Endodermal cell (in vitro differentiated cells): ENCODE data around the gene FGD3. TPM values are rescaled to one million over a fixed set of nuclear protein-coding genes. Genes with fewer than 3 reads are reported as not detected.
"Not testable (repeated sequence)": the region's sequence is repeated elsewhere in the genome, so short reads cannot be mapped to it uniquely, and the experiment has no call there.

ENCODE experiments used
- DNase-seq: peaks from one replicate; pipeline ENCODE4 v3.0.0-alpha.2; 2017
- H3K27ac ChIP-seq: 2 replicates; pipeline ENCODE4 v1.5.1; 2013; ENCODE audit warnings: mild to moderate bottlenecking, low read depth, low read length, moderate library complexity
- H3K27me3 ChIP-seq: 2 replicates; pipeline ENCODE4 v1.6.1; 2013; ENCODE audit warnings: mild to moderate bottlenecking, low read length, moderate library complexity; ENCODE audit not compliant: insufficient read depth, control insufficient read depth, poor library complexity, severe bottlenecking
- H3K36me3 ChIP-seq: 2 replicates; pipeline ENCODE4 v1.7.0; 2013; ENCODE audit warnings: mild to moderate bottlenecking, low read length, moderate library complexity; ENCODE audit not compliant: control insufficient read depth, insufficient read depth
- H3K4me1 ChIP-seq: one replicate; pipeline ENCODE4 v1.7.0; 2013; ENCODE audit warnings: low read length; ENCODE audit not compliant: control insufficient read depth, insufficient read depth
- H3K4me3 ChIP-seq: 2 replicates; pipeline ENCODE4 v1.5.1; 2013; ENCODE audit warnings: mild to moderate bottlenecking, low read length, moderate library complexity
- H3K9ac ChIP-seq: 2 replicates; pipeline ENCODE4 v1.6.1; 2013; ENCODE audit warnings: mild to moderate bottlenecking, low read length, moderate library complexity; ENCODE audit not compliant: poor library complexity, severe bottlenecking; ENCODE audit errors: extremely low read depth
- H3K9me3 ChIP-seq: 2 replicates; pipeline ENCODE4 v1.6.1; 2013; ENCODE audit warnings: mild to moderate bottlenecking, low read length, moderate library complexity; ENCODE audit not compliant: control insufficient read depth
- H3K27ac Mint-ChIP-seq: 2 replicates; pipeline ENCODE4 v1.8.0; 2020; ENCODE audit warnings: mixed read lengths
- H3K27me3 Mint-ChIP-seq: 2 replicates; pipeline ENCODE4 v1.8.0; 2021; ENCODE audit warnings: mild to moderate bottlenecking, mixed read lengths; ENCODE audit not compliant: insufficient read depth
- H3K36me3 Mint-ChIP-seq: 2 replicates; pipeline ENCODE4 v1.8.0; 2020; ENCODE audit warnings: low read depth, mixed read lengths
- H3K4me1 Mint-ChIP-seq: 2 replicates; pipeline ENCODE4 v1.8.0; 2020; ENCODE audit warnings: mixed read lengths
- H3K4me3 Mint-ChIP-seq: 2 replicates; pipeline ENCODE4 v1.8.0; 2020; ENCODE audit warnings: mild to moderate bottlenecking, moderate library complexity, mixed read lengths
- H3K9me3 Mint-ChIP-seq: 2 replicates; pipeline ENCODE4 v1.8.0; 2020; ENCODE audit warnings: mild to moderate bottlenecking, mixed read lengths
- CTCF ChIP-seq: fragments of 200-600 bp; sonication (generic); conservative IDR thresholded peaks from 2 replicates; pipeline ENCODE4 v1.5.0; 2021; ENCODE audit warnings: antibody characterized with exemption, mild to moderate bottlenecking
- WGBS, 2 experiments: methylation state at CpG; one replicate each; pipeline versions ENCODE4 v1.1.5 to v1.1.7; 2013; ENCODE audit warnings: missing lambda C conversion rate in 2 of 2, mixed read lengths in 1 of 2; ENCODE audit not compliant: insufficient coverage in 1 of 2, insufficient read length in 1 of 2; 5-methylcytosine and 5-hydroxymethylcytosine counted together
- total RNA-seq, 2 donors: library from RNA; stranded (reverse); fragmentation: NEBNext Ultra II Directional in 1 of 2; extraction: Animal tissue kit (Norgen Biotek cat#: 25700) in 1 of 2; gene quantifications; 2 replicates in 1 of 2; 3 replicates in 1 of 2; pipeline ENCODE4 v1.2.1, GENCODE V29; 2021

FGD3 gene
- total RNA-seq, 2 donors from 2014 or later, result 1.4 to 1.9 TPM

- no peaks in the 10 kb centered on the region for H3K27me3 ChIP-seq
- DNase-seq, result peak; percentile 35
- H3K9me3 ChIP-seq, result no peaks in the 10 kb centered on the region
- no peak overlapping the region for H3K4me3 ChIP-seq
- no peaks in the 10 kb centered on the region for H3K36me3 ChIP-seq
- H3K4me1 ChIP-seq, result no peaks in the 10 kb centered on the region
- no peak for TF ChIP-seq CTCF
- no peaks in the 10 kb centered on the region for H3K36me3 Mint-ChIP-seq
- WGBS, 2 experiments, result 93 to 94% methylated on average over 10 to 14 of the region's 14 CpGs
- peaks cover 4% of the 10 kb centered on the region for H3K4me1 Mint-ChIP-seq
- no peak overlapping the region for H3K9ac ChIP-seq
- no peak overlapping the region for H3K27ac Mint-ChIP-seq
- H3K9me3 Mint-ChIP-seq, result no peaks in the 10 kb centered on the region
- H3K27me3 Mint-ChIP-seq, result no peaks in the 10 kb centered on the region
- H3K4me3 Mint-ChIP-seq, result no peak overlapping the region
- H3K27ac ChIP-seq, result no peak overlapping the region
These were observed 65.9 kb downstream of the FGD3 start for GRCh38 chr9:93012963-93013855.

GRCh38 chr9:93013856-93014582, 66.7 kb downstream of the FGD3 start:
- Histone ChIP-seq H3K27ac (no peak overlapping the region), H3K4me3 (no peak overlapping the region), H3K9me3 (no peaks in the 10 kb centered on the region), H3K27me3 (no peaks in the 10 kb centered on the region), H3K36me3 (no peaks in the 10 kb centered on the region), H3K4me1 (no peaks in the 10 kb centered on the region), H3K9ac (no peak overlapping the region)
- Mint-ChIP-seq H3K4me1 (peaks cover 8% of the 10 kb centered on the region), H3K36me3 (no peaks in the 10 kb centered on the region), H3K9me3 (no peaks in the 10 kb centered on the region), H3K27ac (no peak overlapping the region), H3K4me3 (no peak overlapping the region), H3K27me3 (no peaks in the 10 kb centered on the region)
- WGBS, 2 experiments, result 85 to 96% methylated on average over 3 to 9 of the region's 13 CpGs
- DNase-seq, result peak; percentile 50
- no peak for TF ChIP-seq CTCF

- H3K9me3 ChIP-seq, H3K9me3 Mint-ChIP-seq, H3K4me3 Mint-ChIP-seq, H3K27me3 Mint-ChIP-seq, H3K27me3 ChIP-seq, H3K4me3 ChIP-seq, H3K36me3 ChIP-seq, H3K9ac ChIP-seq, H3K27ac ChIP-seq, DNase-seq, H3K4me1 Mint-ChIP-seq, H3K27ac Mint-ChIP-seq, H3K4me1 ChIP-seq, H3K36me3 Mint-ChIP-seq: not testable (repeated sequence)
- 91 to 94% methylated on average over 3 to 8 of the region's 10 CpGs for WGBS, 2 experiments
These were observed 67.9 kb downstream of the FGD3 start for GRCh38 chr9:93015190-93015589.
